ENCODE measurements around the gene PJVK.
A peak's percentile ranks its signal among the peaks of the same experiment; 100 is the strongest.

The PJVK gene

DNA sequence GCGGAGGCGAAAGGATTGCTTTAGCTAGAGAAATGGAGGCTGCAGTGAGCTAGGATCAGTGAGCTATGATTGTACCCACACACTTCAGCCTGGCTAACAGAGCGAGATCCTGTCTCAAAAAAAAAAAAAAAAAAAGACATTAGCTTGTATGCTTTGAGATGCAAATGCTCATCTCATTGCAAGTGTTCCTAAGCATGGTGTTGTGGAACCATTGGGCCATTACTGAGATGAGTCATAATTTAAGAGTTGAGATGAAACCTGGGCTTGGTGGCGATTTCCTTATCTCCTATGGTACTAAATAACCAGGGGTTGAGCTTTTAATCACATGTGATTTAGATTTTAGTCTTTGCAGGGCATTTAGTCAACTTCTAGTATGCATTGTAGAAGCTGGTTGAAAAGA, 31.3 kb downstream of the PJVK start:
- peak; percentile 30 for DNase-seq

DNA sequence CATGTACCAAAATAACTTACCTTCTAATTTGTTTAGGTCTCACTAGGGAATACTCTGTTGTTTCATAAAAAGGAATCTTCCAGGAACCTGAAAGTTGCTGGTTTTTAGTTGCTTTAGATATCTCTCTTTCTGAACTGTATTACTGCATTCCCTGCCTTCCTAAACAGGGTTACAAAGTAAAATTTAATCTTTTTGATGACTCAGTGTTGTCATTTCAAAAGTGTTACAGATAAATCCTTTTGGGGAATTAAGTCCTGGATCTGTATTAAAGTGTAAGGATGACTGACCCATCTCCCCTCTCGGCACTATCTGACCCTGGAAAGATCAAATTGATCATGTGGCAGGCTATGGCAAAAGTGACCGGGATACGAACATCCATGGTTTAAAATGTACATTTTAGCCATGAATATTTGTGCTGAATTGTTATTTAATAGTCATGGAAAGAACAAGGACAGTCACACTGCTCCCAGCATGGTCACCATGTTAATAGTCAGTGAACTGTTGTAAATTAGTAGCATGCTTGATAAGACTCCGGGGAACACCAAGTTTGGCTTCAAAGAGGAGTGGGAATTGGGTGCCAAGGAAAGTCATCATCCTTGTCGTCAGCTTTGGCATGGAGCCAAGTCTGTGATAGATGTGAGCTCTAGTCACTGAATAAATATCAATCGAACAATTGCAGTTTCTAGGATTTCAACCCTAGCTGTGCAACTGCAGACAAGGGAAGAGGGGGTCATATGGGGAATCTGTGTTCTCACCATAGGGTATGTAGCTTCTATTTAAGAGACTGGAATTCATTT, 33.3 kb downstream of the PJVK start:
- no peak for DNase-seq

DNA sequence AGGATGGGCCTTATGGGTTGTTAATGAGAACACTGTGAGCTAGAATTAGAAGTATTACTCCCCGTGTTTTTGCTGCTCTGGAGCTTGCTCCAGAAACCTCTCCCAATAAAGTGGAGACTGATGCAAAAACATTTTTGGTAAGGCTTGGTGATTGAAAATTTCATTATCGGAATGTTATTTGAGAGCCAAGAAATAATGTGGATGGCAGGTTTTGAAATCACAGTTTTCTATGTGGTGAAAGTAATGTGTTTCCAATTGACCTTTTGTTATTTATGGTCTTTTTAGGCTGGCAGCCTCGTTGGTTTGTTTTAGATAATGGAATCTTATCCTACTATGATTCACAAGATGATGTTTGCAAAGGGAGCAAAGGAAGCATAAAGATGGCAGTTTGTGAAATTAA, 34.2 kb downstream of the PJVK start:
- DNase-seq, result no peak

DNA sequence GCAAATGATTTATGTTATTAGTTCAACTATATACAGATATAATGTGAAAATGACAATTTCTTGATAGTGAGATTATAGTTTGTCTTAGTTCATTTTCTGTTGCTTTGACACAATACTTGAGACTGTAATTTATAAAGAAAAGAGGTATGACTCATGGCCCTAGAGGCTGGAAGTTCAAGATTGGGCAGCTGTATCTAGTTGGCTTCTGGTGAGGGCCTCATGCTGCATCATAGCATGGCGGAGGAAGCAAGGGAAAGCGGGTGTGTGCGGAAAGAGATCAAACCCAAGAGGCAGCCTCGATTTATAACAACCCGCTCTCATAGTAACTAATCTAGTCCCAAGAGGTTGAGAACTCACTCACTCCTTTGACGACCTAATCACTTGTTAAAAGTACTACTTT, 40.4 kb downstream of the PJVK start:
- DNase-seq, result no peak

DNA sequence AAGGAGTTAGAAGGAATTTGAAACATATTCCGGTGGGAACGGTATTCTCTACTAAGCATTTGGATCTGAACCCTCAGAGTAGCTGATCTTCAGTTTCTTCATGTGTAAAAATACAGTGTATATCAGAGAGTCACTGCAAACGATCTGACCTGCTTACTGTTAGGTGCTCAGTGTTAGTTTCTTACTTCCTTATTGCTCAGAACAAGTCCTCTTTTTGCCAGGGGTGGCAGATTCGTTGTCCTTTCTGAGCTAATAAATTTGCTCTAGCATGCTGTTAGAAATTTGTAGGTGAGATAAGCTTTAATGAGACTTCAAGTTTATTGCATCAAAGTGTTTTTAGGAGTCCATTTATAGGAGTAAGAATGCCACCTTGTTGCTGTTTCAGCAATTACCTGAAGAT, 44.9 kb downstream of the PJVK start:
- no peak for DNase-seq

DNA sequence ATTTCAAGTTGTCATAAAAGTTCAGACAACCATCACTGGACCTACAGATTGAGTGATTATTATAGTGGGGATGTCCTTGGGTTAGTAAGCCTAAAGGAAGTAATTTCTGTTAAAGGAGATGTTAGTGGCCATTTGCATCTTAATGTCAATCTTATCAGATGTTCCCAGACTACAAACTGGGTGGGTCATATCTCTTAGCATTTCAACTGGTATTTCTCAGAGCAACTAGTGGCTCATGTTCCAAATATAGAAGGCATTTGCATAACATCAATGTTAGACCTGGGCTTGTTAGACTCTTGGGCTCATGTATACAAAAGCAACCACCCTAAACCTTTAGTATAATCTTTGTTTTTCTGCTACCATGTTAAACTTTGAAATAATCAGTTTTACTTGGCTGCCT, 47.0 kb downstream of the PJVK start:
- no peak for DNase-seq

DNA sequence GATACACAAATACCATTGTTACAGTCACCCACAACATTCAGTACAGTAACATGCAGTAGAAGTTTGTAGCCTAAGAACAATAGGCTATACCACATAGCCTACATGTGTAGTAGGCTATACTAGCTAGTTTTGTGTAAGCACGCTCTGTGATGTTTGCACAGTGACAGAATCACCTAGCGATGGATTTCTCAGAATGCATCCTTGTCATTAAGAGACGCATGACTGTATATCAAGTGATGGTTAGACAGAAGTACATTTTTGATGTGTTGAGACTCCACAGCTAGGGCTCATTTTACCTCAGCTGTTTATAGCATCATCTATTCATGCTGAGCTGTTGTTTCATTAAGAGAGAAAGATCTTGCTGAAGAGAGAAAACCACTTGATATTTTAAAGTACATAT, 48.5 kb downstream of the PJVK start:
- no peak for DNase-seq

DNA sequence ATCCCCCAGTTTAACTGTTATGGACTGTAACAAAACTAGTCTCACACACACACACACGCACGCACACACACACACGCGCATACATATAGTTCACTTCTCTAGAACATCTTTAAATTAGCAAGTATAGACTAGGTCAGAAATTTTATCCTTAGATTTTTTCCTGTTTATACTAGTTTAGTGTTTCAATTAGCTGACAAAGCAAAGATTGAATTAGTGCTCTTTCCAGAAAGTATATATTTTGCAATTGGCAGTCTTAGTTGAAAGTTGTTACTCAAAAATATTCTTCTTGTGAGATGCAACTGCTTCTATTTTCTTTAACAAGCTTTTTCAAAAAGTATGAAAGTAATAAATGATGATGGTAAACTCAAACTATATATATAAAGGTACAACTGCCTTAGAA, 51.6 kb downstream of the PJVK start:
- no peak for DNase-seq

DNA sequence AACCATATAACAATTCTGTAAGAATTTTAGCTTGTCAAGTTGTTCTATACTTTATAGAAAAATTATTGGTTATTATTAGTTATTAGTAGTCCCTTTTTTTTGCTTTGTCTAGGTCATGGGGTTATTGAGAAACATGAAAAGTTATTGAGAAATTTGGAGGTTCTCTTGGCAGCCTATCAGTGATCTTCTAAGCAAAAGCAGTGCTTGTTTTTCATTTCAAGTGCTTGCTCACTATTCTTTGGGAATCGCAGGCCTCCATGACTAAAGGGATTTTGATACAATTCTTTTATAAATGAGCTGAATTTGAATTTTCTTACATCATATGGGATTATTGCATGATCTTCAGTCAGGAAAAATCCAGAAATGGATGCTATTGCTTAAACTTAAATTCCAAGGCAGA, 54.9 kb downstream of the PJVK start:
- DNase-seq, result no peak

DNA sequence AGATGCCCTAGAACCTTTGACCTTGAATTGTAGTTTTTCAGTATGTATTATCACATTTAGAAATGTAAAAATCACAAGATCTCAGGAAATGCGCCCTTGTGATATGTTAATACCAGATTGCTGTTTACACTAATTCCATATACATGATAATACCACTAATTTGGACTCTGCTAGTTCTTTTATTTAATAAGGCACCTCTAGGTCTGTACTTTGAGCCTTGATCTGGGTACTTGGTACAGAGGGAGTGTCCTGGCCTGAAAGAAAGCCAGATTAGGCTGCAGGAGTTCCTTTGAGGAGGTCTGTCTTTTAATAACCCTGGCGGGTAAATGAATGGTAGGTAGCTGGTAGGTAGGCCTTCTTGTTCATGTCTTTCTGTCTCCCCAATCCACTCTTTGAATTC, 55.3 kb downstream of the PJVK start:
- DNase-seq, result no peak

DNA sequence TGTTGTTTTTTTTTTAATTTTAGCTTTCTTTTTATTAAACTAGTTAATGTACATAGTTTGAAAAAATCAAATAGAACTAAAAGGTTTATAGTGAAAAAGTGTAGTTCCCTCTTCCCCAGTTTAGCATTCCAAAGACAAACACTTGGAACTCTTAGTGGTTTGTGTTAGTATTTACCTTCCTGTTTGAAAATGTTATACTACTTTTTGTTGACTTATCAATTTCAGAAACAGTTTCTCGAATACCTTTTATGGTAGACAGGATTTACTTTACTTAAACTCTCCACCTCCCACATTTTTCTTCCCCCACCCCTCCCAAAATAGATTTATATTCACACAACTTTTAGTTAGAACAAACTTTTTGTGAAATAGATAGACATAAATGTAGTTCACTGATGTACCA, 55.8 kb downstream of the PJVK start:
- no peak for DNase-seq

DNA sequence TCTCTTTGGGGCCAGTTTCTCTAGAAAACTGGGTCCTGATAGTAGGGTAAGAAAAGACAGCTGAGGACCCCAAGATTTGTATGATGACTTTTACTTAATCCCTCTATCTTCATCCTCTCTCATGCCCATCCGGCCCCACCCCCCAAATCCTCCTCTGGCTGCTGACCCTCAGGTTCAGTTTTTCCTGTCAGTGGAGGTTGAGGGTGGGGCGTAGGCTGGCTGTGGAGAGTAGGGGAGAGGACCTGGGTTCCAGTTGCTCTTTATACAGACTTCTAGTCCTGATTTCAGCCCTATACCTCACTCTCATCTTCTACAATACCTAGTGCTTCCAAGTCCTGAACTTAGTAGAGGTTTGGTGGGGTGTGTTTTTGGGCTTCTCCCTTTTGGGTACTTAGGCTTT, 57.5 kb downstream of the PJVK start:
- no peak for DNase-seq

DNA sequence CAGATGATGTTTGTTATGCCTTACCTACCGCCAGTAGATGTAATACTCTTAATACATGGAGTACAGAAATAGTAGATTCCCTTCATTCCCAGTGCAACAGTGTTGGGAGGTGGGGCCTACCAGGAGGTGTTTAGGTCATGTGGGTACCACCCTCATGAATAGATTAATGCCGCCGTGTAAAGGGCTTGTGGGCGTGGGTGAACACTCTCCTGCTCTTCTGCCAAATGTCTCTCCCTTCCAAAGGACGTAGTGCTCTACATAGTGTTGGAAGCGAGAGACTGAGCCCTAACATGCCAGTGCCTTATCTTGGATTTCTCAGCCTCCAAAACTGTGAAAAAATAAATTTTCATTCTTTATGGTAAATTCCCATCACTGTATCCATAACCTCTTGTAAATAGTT, 59.2 kb downstream of the PJVK start:
- DNase-seq, result no peak
